ENCODE data around the gene NR3C2. TPM values are rescaled to one million over a fixed set of nuclear protein-coding genes. Genes with fewer than 3 reads are reported as not detected.

NR3C2 gene
- polyA plus RNA-seq, 6 donors from 2014 or later = 2.4 to 6.4 (median 3.9) TPM

DNA sequence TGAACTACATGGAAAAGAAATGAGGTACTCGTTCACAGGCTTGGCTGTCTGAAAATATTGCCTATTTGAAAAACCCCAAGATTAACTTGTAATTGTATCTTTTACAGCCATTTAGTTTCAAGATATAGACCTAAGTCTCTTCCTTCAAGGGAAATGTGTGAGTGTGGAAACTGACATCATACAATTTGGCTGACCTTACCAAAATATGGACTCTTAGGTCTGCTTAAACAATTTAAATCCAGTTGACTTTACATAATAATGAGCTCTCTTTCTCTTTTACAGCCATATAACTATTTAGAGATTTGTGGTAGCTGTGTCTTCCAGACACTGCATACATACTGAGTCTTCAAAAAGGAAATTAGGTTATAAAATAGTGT, 186.9 kb downstream of the NR3C2 start:
- DNase-seq (no peak), ATAC-seq (ENCODE audit: low read depth in 2 of 2) (no peak)
- Mint-ChIP-seq H3K4me3 (no peak overlapping the region), H3K9me3 (no peaks in the 10 kb centered on the region), H3K4me1 (peaks cover 1 to 13% (median 10%) of the 10 kb centered on the region in 3 donors), H3K36me3 (peaks cover 0 to 8% of the 10 kb centered on the region in 2 donors), H3K27me3 (no peaks in the 10 kb centered on the region), H3K27ac (peak overlapping the region in 1 of 6 donors; percentile 18)

- no peaks in the 10 kb centered on the region for H3K27me3 Mint-ChIP-seq
- peak overlapping the region in 1 of 6 donors; percentile 18 for H3K27ac Mint-ChIP-seq
- H3K9me3 Mint-ChIP-seq = no peaks in the 10 kb centered on the region
- peaks cover 1 to 13% (median 11%) of the 10 kb centered on the region in 3 donors for H3K4me1 Mint-ChIP-seq
- H3K4me3 Mint-ChIP-seq = no peak overlapping the region
- ATAC-seq (ENCODE audit: low read depth in 2 of 2) (no peak), DNase-seq (no peak)
- peaks cover 0 to 2% of the 10 kb centered on the region in 2 donors for H3K36me3 Mint-ChIP-seq
Observed at GRCh38 chr4:148254621-148255343, 187.4 kb downstream of the NR3C2 start.

DNA sequence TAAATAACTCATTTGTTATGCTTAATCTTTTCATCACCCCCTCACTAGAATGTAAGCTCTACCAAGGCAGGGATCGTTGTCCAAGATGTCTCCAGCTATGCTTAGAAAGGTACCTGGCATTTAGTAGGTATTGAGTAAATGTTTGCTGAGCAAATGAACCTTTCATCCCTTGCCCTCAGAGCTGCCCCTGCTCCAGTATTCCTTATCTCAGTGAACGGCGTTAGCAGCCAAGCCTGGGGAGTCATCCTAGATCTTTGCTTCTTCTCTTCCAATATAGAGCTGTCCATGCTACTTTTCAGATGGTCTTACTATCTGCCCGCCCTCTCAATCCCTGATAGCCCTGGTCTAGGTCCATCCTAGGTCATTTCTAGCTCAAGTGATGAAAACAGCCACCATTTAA, 188.4 kb downstream of the NR3C2 start:
- H3K36me3 Mint-ChIP-seq = no peaks in the 10 kb centered on the region

GRCh38 chr4:148248824-148249223, 193.4 kb downstream of the NR3C2 start:
- no peak overlapping the region for H3K27ac Mint-ChIP-seq
- no peaks in the 10 kb centered on the region for H3K9me3 Mint-ChIP-seq
- DNase-seq (no peak), ATAC-seq (ENCODE audit: low read depth in 2 of 2) (no peak)
- H3K4me1 Mint-ChIP-seq = peaks cover 0 to 8% (median 0%) of the 10 kb centered on the region in 3 donors
- no peaks in the 10 kb centered on the region for H3K36me3 Mint-ChIP-seq
- H3K27me3 Mint-ChIP-seq = no peaks in the 10 kb centered on the region
- H3K4me3 Mint-ChIP-seq = no peak overlapping the region

More for the DNA sequence above, 188.4 kb downstream of the NR3C2 start:
- Mint-ChIP-seq H3K4me1 (peaks cover 1 to 13% (median 11%) of the 10 kb centered on the region in 3 donors), H3K27me3 (no peaks in the 10 kb centered on the region), H3K9me3 (no peaks in the 10 kb centered on the region), H3K27ac (no peak overlapping the region), H3K4me3 (no peak overlapping the region)
- no peak for DNase-seq
- no peak for ATAC-seq (ENCODE audit: low read depth in 2 of 2)

DNA sequence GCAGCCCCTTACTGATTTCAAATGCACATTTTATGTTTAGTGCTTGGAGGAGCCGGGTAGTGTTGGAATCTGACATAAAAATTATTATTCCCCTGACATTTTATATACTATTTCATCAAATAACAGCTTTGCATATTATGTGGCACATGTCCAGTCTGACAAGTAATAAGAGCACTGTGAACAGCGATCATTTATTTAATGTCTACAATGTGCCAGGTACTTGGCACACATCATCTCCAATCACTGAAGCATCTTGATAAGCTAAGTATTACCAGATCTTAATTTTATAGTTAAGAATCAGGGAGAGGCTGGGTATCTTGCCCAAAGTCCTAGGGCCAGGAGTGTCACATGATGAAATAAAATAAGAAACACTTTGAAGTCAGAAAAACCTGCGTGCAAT, 197.2 kb downstream of the NR3C2 start:
- DNase-seq = no peak
- Mint-ChIP-seq H3K27me3 (no peaks in the 10 kb centered on the region), H3K4me1 (peaks cover 0 to 5% (median 0%) of the 10 kb centered on the region in 3 donors), H3K9me3 (no peaks in the 10 kb centered on the region), H3K4me3 (no peak overlapping the region), H3K36me3 (peaks cover 0 to 7% of the 10 kb centered on the region in 2 donors), H3K27ac (no peak overlapping the region)
- ATAC-seq (ENCODE audit: low read depth in 2 of 2) = no peak

GRCh38 chr4:148243837-148244236, 198.4 kb downstream of the NR3C2 start:
- no peak overlapping the region for H3K4me3 Mint-ChIP-seq
- DNase-seq (no peak), ATAC-seq (ENCODE audit: low read depth in 2 of 2) (no peak)
- no peaks in the 10 kb centered on the region for H3K27me3 Mint-ChIP-seq
- H3K27ac Mint-ChIP-seq = no peak overlapping the region
- peaks cover 0 to 16% of the 10 kb centered on the region in 2 donors for H3K36me3 Mint-ChIP-seq
- H3K4me1 Mint-ChIP-seq = peaks cover 4 to 6% (median 5%) of the 10 kb centered on the region in 3 donors
- no peaks in the 10 kb centered on the region for H3K9me3 Mint-ChIP-seq

DNA sequence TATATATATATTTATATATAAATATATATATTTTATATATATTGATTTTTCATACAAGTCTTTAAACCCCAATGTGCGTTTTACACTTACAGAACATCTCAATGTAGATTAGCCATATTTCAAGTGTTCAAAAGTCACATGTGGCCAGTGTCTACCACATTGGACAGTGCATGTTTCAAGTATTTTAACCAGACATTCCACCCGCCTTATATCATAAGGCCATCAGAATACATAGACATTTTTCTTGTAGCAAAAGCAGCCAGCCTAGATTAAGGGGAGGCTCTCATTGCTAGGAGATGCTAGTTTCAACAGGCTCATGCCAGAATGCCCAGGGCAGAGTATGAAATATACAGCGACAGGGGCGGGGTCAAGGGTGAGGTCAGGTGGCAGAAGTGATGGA, 202.0 kb downstream of the NR3C2 start:
- no peaks in the 10 kb centered on the region for H3K27me3 Mint-ChIP-seq
- H3K27ac Mint-ChIP-seq = no peak overlapping the region
- H3K9me3 Mint-ChIP-seq = no peaks in the 10 kb centered on the region

DNA sequence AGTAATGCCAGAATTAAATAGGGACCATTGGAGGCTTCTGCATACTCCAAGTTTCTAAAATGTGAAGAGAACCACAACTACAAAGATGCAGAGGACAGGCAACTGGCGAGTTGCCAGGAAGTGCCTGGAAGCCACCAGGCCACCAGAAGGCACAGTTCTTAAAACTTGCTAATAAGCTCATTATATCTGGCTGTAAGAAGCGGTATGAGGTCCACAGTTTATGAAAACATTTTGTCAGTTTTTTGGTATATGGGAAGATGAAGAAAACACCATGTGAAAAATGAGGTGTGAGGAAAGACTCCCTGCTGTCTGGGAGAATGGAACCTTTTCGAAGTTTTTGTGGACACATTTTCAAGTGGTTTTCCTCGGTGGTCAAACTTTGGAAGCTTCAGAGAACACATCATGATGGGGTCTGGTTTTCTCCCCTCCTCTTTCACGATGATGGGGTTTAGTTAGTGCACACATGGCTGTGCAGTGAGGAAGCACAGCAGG, 202.7 kb downstream of the NR3C2 start:
- H3K4me1 Mint-ChIP-seq = peaks cover 4 to 11% (median 9%) of the 10 kb centered on the region in 3 donors
- peaks cover 0 to 20% of the 10 kb centered on the region in 2 donors for H3K36me3 Mint-ChIP-seq
- no peaks in the 10 kb centered on the region for H3K27me3 Mint-ChIP-seq
- DNase-seq (no peak), ATAC-seq (ENCODE audit: low read depth in 2 of 2) (no peak)
- H3K9me3 Mint-ChIP-seq = no peaks in the 10 kb centered on the region
- H3K27ac Mint-ChIP-seq = no peak overlapping the region
- H3K4me3 Mint-ChIP-seq = no peak overlapping the region

More for the DNA sequence above, 202.0 kb downstream of the NR3C2 start:
- Mint-ChIP-seq H3K4me3 (no peak overlapping the region), H3K36me3 (peaks cover 0 to 20% of the 10 kb centered on the region in 2 donors), H3K4me1 (peaks cover 4 to 11% (median 9%) of the 10 kb centered on the region in 3 donors)
- no peak for ATAC-seq (ENCODE audit: low read depth in 2 of 2)
- DNase-seq = no peak

GRCh38 chr4:148238811-148239493, 203.3 kb downstream of the NR3C2 start:
- peaks cover 4 to 11% (median 9%) of the 10 kb centered on the region in 3 donors for H3K4me1 Mint-ChIP-seq
- no peaks in the 10 kb centered on the region for H3K27me3 Mint-ChIP-seq
- no peaks in the 10 kb centered on the region for H3K9me3 Mint-ChIP-seq
- DNase-seq (no peak), ATAC-seq (ENCODE audit: low read depth in 2 of 2) (no peak)
- H3K36me3 Mint-ChIP-seq = peaks cover 2 to 20% of the 10 kb centered on the region in 2 donors
- peak overlapping the region in 1 of 6 donors; percentile 77 for H3K27ac Mint-ChIP-seq
- peak overlapping the region in 1 of 8 donors; percentile 3 for H3K4me3 Mint-ChIP-seq

DNA sequence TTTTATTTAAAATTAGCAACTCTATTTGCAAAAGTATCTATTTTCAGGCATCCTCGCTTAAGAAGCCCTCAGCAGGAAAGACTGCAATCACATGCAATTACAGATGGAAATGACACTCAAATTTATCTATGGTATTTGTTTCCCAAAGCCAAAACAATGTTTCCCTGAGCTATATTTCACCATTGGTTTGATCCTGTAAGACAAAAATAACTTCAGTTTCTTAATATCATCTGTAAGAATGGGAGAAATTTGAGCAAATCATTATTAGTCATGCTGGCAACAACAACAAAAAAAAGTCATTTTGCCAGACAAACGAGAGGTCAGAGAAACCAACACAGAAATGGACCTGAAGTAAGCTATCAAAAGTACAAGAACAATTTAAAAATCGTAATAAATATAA, 204.1 kb downstream of the NR3C2 start:
- Mint-ChIP-seq H3K36me3 (peaks cover 11 to 24% of the 10 kb centered on the region in 2 donors), H3K27me3 (no peaks in the 10 kb centered on the region), H3K9me3 (peaks cover 0 to under 1% (median 0%) of the 10 kb centered on the region in 7 donors), H3K4me3 (no peak overlapping the region), H3K4me1 (peaks cover 4 to 11% (median 9%) of the 10 kb centered on the region in 3 donors), H3K27ac (no peak overlapping the region)
- ATAC-seq (ENCODE audit: low read depth in 2 of 2) (no peak), DNase-seq (no peak)

GRCh38 chr4:148235809-148236208, 206.4 kb downstream of the NR3C2 start:
- H3K4me3 Mint-ChIP-seq = no peak overlapping the region
- ATAC-seq (ENCODE audit: low read depth in 2 of 2) = no peak
- H3K27ac Mint-ChIP-seq = no peak overlapping the region
- H3K9me3 Mint-ChIP-seq = peaks cover 0 to 6% (median 0%) of the 10 kb centered on the region in 7 donors
- H3K4me1 Mint-ChIP-seq = peaks cover 4 to 12% (median 5%) of the 10 kb centered on the region in 3 donors
- no peak for DNase-seq
- peaks cover 19 to 23% of the 10 kb centered on the region in 2 donors for H3K36me3 Mint-ChIP-seq
- no peaks in the 10 kb centered on the region for H3K27me3 Mint-ChIP-seq

DNA sequence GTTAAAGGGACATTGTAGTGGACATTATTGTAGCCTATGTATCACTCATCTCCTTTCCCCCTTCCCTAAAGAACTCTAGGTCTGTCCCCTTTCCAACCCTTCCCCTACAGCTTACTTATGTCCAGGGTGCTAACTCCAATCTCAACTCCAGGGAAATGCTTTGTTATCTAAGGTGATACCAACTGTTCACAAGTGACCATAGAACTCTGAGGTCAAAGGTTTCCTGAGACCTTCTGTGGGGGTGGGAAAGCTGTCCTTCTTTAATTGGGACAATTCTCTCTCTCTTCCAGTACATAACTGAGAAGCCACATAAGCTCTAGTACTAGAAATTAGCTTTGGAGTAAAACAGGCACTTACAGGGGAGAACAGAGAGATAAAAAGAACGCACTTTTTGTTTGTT, 212.4 kb downstream of the NR3C2 start:
- H3K4me3 Mint-ChIP-seq = no peak overlapping the region
- H3K4me1 Mint-ChIP-seq = peaks cover 0 to 8% (median 5%) of the 10 kb centered on the region in 3 donors
- no peak overlapping the region for H3K27ac Mint-ChIP-seq

GRCh38 chr4:148229028-148229427, 213.2 kb downstream of the NR3C2 start:
- Mint-ChIP-seq H3K27me3 (no peaks in the 10 kb centered on the region), H3K4me1 (peaks cover 0 to 8% (median 5%) of the 10 kb centered on the region in 3 donors), H3K27ac (no peak overlapping the region), H3K36me3 (peaks cover 10 to 18% of the 10 kb centered on the region in 2 donors), H3K9me3 (peaks cover 0 to 6% (median 0%) of the 10 kb centered on the region in 7 donors), H3K4me3 (no peak overlapping the region)
- ATAC-seq (ENCODE audit: low read depth in 2 of 2) = no peak
- no peak for DNase-seq

More for the DNA sequence above, 212.4 kb downstream of the NR3C2 start:
- peaks cover 0 to 6% (median 0%) of the 10 kb centered on the region in 7 donors for H3K9me3 Mint-ChIP-seq
- H3K36me3 Mint-ChIP-seq = peaks cover 10 to 19% of the 10 kb centered on the region in 2 donors
- no peak for ATAC-seq (ENCODE audit: low read depth in 2 of 2)
- no peaks in the 10 kb centered on the region for H3K27me3 Mint-ChIP-seq
- no peak for DNase-seq
